ENCODE measurements around the gene ACTN2.

Gene ACTN2

GRCh38 chr1:236724506-236724905, 38.2 kb downstream of the ACTN2 start:
- H3K27me3 ChIP-seq (ENCODE audit: low read depth, low read length) = peaks cover 8% of the 10 kb centered on the region
- no peak overlapping the region for H3K27ac ChIP-seq (ENCODE audit: low read length)
- TF ChIP-seq CTCF (IDR thresholded peaks at IDR 0.05; ENCODE audit: low read depth, low read length) = no peak
- TF ChIP-seq EZH2phosphoT487 (IDR thresholded peaks at IDR 0.05; ENCODE audit: low read depth) = no peak
- H3K4me3 ChIP-seq (ENCODE audit: low read length) = no peak overlapping the region
- H4K20me1 ChIP-seq (ENCODE audit: insufficient read depth, low read length) = no peaks in the 10 kb centered on the region
- no peak overlapping the region for H3K4me2 ChIP-seq (ENCODE audit: low read length)
- no peak overlapping the region for H3K9ac ChIP-seq (ENCODE audit: low read length)
- no peaks in the 10 kb centered on the region for H3K4me1 ChIP-seq (ENCODE audit: low read length)
- no peaks in the 10 kb centered on the region for H3K79me2 ChIP-seq (ENCODE audit: low read length)
- H3K9me3 ChIP-seq (ENCODE audit: insufficient read depth, low read length) = no peaks in the 10 kb centered on the region
- no peaks in the 10 kb centered on the region for H3K36me3 ChIP-seq (replicated peaks; ENCODE audit: low read depth, low read length)
- H2AFZ ChIP-seq (ENCODE audit: low read depth, low read length) = no peak overlapping the region

GRCh38 chr1:236725668-236726067, 39.4 kb downstream of the ACTN2 start:
- Histone ChIP-seq H3K4me3 (ENCODE audit: low read length) (no peak overlapping the region), H3K4me1 (ENCODE audit: low read length) (no peaks in the 10 kb centered on the region), H2AFZ (ENCODE audit: low read depth, low read length) (no peak overlapping the region), H3K9me3 (ENCODE audit: insufficient read depth, low read length) (no peaks in the 10 kb centered on the region), H3K36me3 (replicated peaks; ENCODE audit: low read depth, low read length) (no peaks in the 10 kb centered on the region), H4K20me1 (ENCODE audit: insufficient read depth, low read length) (no peaks in the 10 kb centered on the region), H3K79me2 (ENCODE audit: low read length) (no peaks in the 10 kb centered on the region), H3K27me3 (ENCODE audit: low read depth, low read length) (peaks cover 8% of the 10 kb centered on the region), H3K9ac (ENCODE audit: low read length) (no peak overlapping the region), H3K27ac (ENCODE audit: low read length) (no peak overlapping the region), H3K4me2 (ENCODE audit: low read length) (no peak overlapping the region)
- no peak for TF ChIP-seq CTCF (IDR thresholded peaks at IDR 0.05; ENCODE audit: low read depth, low read length)

- no peaks in the 10 kb centered on the region for H3K9me3 ChIP-seq (ENCODE audit: insufficient read depth, low read length)
- TF ChIP-seq CTCF (IDR thresholded peaks at IDR 0.05; ENCODE audit: low read depth, low read length) (no peak), EZH2phosphoT487 (IDR thresholded peaks at IDR 0.05; ENCODE audit: low read depth) (no peak)
- peaks cover 8% of the 10 kb centered on the region for H3K27me3 ChIP-seq (ENCODE audit: low read depth, low read length)
- no peak overlapping the region for H3K4me3 ChIP-seq (ENCODE audit: low read length)
- no peaks in the 10 kb centered on the region for H3K4me1 ChIP-seq (ENCODE audit: low read length)
- H3K4me2 ChIP-seq (ENCODE audit: low read length) = no peak overlapping the region
- H3K36me3 ChIP-seq (replicated peaks; ENCODE audit: low read depth, low read length) = no peaks in the 10 kb centered on the region
- no peak overlapping the region for H3K9ac ChIP-seq (ENCODE audit: low read length)
- H3K27ac ChIP-seq (ENCODE audit: low read length) = no peak overlapping the region
- H4K20me1 ChIP-seq (ENCODE audit: insufficient read depth, low read length) = no peaks in the 10 kb centered on the region
- H3K79me2 ChIP-seq (ENCODE audit: low read length) = no peaks in the 10 kb centered on the region
- no peak overlapping the region for H2AFZ ChIP-seq (ENCODE audit: low read depth, low read length)
Measured at GRCh38 chr1:236727521-236727920, 41.2 kb downstream of the ACTN2 start.

GRCh38 chr1:236728752-236729151, 42.5 kb downstream of the ACTN2 start:
- TF ChIP-seq CTCF (IDR thresholded peaks at IDR 0.05; ENCODE audit: low read depth, low read length) (no peak), EZH2phosphoT487 (IDR thresholded peaks at IDR 0.05; ENCODE audit: low read depth) (no peak)
- no peak overlapping the region for H2AFZ ChIP-seq (ENCODE audit: low read depth, low read length)
- H3K9ac ChIP-seq (ENCODE audit: low read length) = no peak overlapping the region
- no peaks in the 10 kb centered on the region for H3K79me2 ChIP-seq (ENCODE audit: low read length)
- no peaks in the 10 kb centered on the region for H3K36me3 ChIP-seq (replicated peaks; ENCODE audit: low read depth, low read length)
- H3K4me2 ChIP-seq (ENCODE audit: low read length) = no peak overlapping the region
- no peaks in the 10 kb centered on the region for H4K20me1 ChIP-seq (ENCODE audit: insufficient read depth, low read length)
- no peak overlapping the region for H3K27ac ChIP-seq (ENCODE audit: low read length)
- H3K4me3 ChIP-seq (ENCODE audit: low read length) = no peak overlapping the region
- peaks cover 4% of the 10 kb centered on the region for H3K4me1 ChIP-seq (ENCODE audit: low read length)
- no peaks in the 10 kb centered on the region for H3K9me3 ChIP-seq (ENCODE audit: insufficient read depth, low read length)
- H3K27me3 ChIP-seq (ENCODE audit: low read depth, low read length) = peaks cover 8% of the 10 kb centered on the region
